ENCODE measurements around the gene SUPT3H.
A peak's percentile ranks its signal among the peaks of the same experiment; 100 is the strongest.

SUPT3H gene

GRCh38 chr6:45377554-45378333 is at the start of gene SUPT3H:
Gene SUPT3H (minus strand): TSS chr6:45377934.
- no peak for FAIRE-seq
- peak; percentile 0 for TF ChIP-seq CTCF (IDR thresholded peaks at IDR 0.05; ENCODE audit: insufficient read depth, missing control alignments)
- peak; percentile 42 for DNase-seq (ENCODE audit: insufficient read length, low spot score)

GRCh38 chr6:45426251-45426650 is 48.5 kb upstream of the SUPT3H start:
- DNase-seq (ENCODE audit: insufficient read length, low spot score) = no peak
- no peak for TF ChIP-seq CTCF (IDR thresholded peaks at IDR 0.05; ENCODE audit: insufficient read depth, missing control alignments)
- no peak for FAIRE-seq

- FAIRE-seq = no peak
- TF ChIP-seq CTCF (IDR thresholded peaks at IDR 0.05; ENCODE audit: insufficient read depth, missing control alignments) = no peak
- no peak for DNase-seq (ENCODE audit: insufficient read length, low spot score)
Observed at GRCh38 chr6:45424451-45424861, 46.7 kb upstream of the SUPT3H start.

GRCh38 chr6:45423824-45424450 is 46.2 kb upstream of the SUPT3H start:
- DNase-seq (ENCODE audit: insufficient read length, low spot score) = no peak
- no peak for FAIRE-seq
- TF ChIP-seq CTCF (IDR thresholded peaks at IDR 0.05; ENCODE audit: insufficient read depth, missing control alignments) = no peak

- no peak for TF ChIP-seq CTCF (IDR thresholded peaks at IDR 0.05; ENCODE audit: insufficient read depth, missing control alignments)
- FAIRE-seq = no peak
- no peak for DNase-seq (ENCODE audit: insufficient read length, low spot score)
Observed at GRCh38 chr6:45423111-45423823, 45.5 kb upstream of the SUPT3H start.

GRCh38 chr6:45422503-45423110 is 44.9 kb upstream of the SUPT3H start:
- TF ChIP-seq CTCF (IDR thresholded peaks at IDR 0.05; ENCODE audit: insufficient read depth, missing control alignments) = no peak
- DNase-seq (ENCODE audit: insufficient read length, low spot score) (no peak), FAIRE-seq (no peak)
